Hepatocyte (in vitro differentiated cells): ENCODE measurements around the gene VKORC1L1. TPM values are rescaled to one million over a fixed set of nuclear protein-coding genes. Genes with fewer than 3 reads are reported as not detected.
"Not testable (repeated sequence)": the region's sequence is repeated elsewhere in the genome, so short reads cannot be mapped to it uniquely, and the experiment has no call there.

Source experiments
- DNase-seq: peaks from one replicate; pipeline ENCODE4 v3.0.0-alpha.2; 2016; ENCODE audit warnings: low spot score
- H2AFZ ChIP-seq: fragments of 200-600 bp; sonication (generic); 2 replicates; pipeline ENCODE4 v1.6.0; 2016; ENCODE audit warnings: antibody characterized with exemption, mild to moderate bottlenecking
- H3K27ac ChIP-seq: fragments of 200-600 bp; sonication (generic); 2 replicates; pipeline ENCODE4 v1.5.1; 2016; ENCODE audit warnings: mild to moderate bottlenecking
- H3K27me3 ChIP-seq: fragments of 200-600 bp; sonication (generic); 2 replicates; pipeline ENCODE4 v1.6.1; 2016
- H3K36me3 ChIP-seq: fragments of 200-600 bp; sonication (generic); replicated peaks from 2 replicates; pipeline ENCODE4 v1.5.1; 2016; ENCODE audit warnings: low read depth; ENCODE audit not compliant: insufficient read depth
- H3K4me1 ChIP-seq: fragments of 200-600 bp; sonication (generic); 2 replicates; pipeline ENCODE4 v1.5.1; 2016; ENCODE audit warnings: mild to moderate bottlenecking, moderate library complexity; ENCODE audit not compliant: insufficient read depth
- H3K4me2 ChIP-seq: fragments of 200-600 bp; sonication (generic); 2 replicates; pipeline ENCODE4 v1.6.0; 2016
- H3K4me3 ChIP-seq: fragments of 200-600 bp; sonication (generic); 2 replicates; pipeline ENCODE4 v1.5.1; 2016; ENCODE audit warnings: mild to moderate bottlenecking
- H3K79me2 ChIP-seq: fragments of 200-600 bp; sonication (generic); 2 replicates; pipeline ENCODE4 v1.6.0; 2017; ENCODE audit warnings: mild to moderate bottlenecking
- H3K9me2 ChIP-seq: fragments of 200-600 bp; sonication (generic); replicated peaks from 2 replicates; pipeline ENCODE4 v1.6.0; 2017; ENCODE audit warnings: mild to moderate bottlenecking; ENCODE audit not compliant: insufficient read depth
- H3K9me3 ChIP-seq: fragments of 200-600 bp; sonication (generic); 2 replicates; pipeline ENCODE4 v1.5.1; 2016; ENCODE audit warnings: low read depth, mild to moderate bottlenecking
- H4K20me1 ChIP-seq: fragments of 200-600 bp; sonication (generic); 2 replicates; pipeline ENCODE4 v1.6.0; 2016; ENCODE audit warnings: mild to moderate bottlenecking; ENCODE audit not compliant: insufficient read depth, poor library complexity, severe bottlenecking
- CTCF ChIP-seq: fragments of 200-600 bp; sonication (generic); IDR thresholded peaks from 2 replicates; pipeline ENCODE4 v1.5.1; 2016; ENCODE audit warnings: antibody characterized with exemption, mild to moderate bottlenecking; ENCODE audit not compliant: poor library complexity
- EZH2 ChIP-seq: fragments of 200-600 bp; sonication (generic); IDR thresholded peaks from 2 replicates; pipeline ENCODE4 v1.6.1; 2016; ENCODE audit warnings: antibody characterized with exemption, mild to moderate bottlenecking, borderline replicate concordance
- EZH2phosphoT487 ChIP-seq: fragments of 200-600 bp; sonication (generic); IDR thresholded peaks from one replicate; pipeline ENCODE4 v1.6.1; 2018; ENCODE audit warnings: antibody characterized with exemption, mild to moderate bottlenecking, low read depth, moderate library complexity; ENCODE audit not compliant: unreplicated experiment, severe bottlenecking
- WGBS: methylation state at CpG from one replicate; pipeline ENCODE4 v1.1.6; 2016; ENCODE audit warnings: low lambda C conversion rate; ENCODE audit errors: missing lambda C conversion rate; 5-methylcytosine and 5-hydroxymethylcytosine counted together
- polyA plus RNA-seq: library from polyadenylated mRNA; unstranded; fragments of >200 nt; fragmentation: Nextera tagmentation; extraction: Ambion mirVana; gene quantifications from 2 replicates; pipeline ENCODE4 v1.2.1, GENCODE V29; 2016
- total RNA-seq: library from RNA; depleted of rRNA; stranded (reverse); fragments of >200 nt; gene quantifications from 2 replicates; pipeline ENCODE4 v1.2.3, GENCODE V29; 2014

The VKORC1L1 gene
- total RNA-seq (23.5 and 28.5 TPM in 2 replicates), polyA plus RNA-seq (19.0 and 22.2 TPM in 2 replicates)

DNA sequence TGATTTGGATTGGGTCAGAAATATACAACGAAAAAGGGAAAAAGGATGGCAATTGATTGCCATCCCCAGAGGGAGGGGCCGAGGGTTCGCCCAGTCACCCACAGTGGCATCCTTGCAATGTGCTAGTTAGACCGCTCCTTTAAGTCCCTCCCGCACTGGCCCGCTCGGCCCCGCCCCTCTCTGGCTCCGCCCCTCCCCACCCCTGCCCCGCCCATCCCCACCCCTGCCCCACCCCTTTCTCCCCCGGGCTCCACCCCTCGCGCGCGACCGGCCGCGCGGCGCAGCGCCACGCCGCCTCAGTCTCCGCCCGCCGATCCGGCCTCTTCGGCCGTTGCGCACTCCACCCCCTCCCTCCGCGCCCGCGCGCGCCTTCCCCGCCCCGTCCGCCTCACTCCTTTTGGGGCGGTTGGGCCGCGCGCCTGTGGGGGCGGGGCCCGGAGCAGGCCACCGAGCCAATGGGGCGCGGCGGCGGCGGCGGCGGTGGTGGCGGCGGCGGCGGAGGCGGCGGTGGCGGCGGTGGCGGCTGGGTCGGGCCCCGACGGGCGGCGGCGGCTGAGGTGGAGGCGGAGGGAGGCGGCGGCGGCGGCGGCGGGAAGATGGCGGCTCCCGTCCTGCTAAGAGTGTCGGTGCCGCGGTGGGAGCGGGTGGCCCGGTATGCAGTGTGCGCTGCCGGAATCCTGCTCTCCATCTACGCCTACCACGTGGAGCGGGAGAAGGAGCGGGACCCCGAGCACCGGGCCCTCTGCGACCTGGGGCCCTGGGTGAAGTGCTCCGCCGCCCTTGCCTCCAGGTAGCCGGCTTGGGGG is at the start of gene VKORC1L1:
TSS of gene VKORC1L1 (plus strand) at position 299 of the 806 bp plus-strand sequence. CDS start at position 597, 298 bp downstream.
- Histone ChIP-seq H4K20me1 (peaks cover 7% of the 10 kb centered on the region), H3K9me2 (no peaks in the 10 kb centered on the region), H3K79me2 (peaks cover 41% of the 10 kb centered on the region), H3K4me1 (peaks cover 7% of the 10 kb centered on the region), H3K4me3 (peak within 1 kb of the TSS; percentile 96), H2AFZ (peak within 1 kb of the TSS; percentile 99), H3K4me2 (peak within 1 kb of the TSS; percentile 90), H3K27me3 (no peaks in the 10 kb centered on the region), H3K27ac (peak within 1 kb of the TSS; percentile 95), H3K9me3 (no peaks in the 10 kb centered on the region), H3K36me3 (no peaks in the 10 kb centered on the region)
- TF ChIP-seq EZH2 (no peak), EZH2phosphoT487 (no peak), CTCF (no peak)
- WGBS, result 2% methylated on average over 16 of the region's 94 CpGs
- DNase-seq, result peak; percentile 98

GRCh38 chr7:65827366-65827765 is 45.5 kb upstream of the VKORC1L1 start:
- Histone ChIP-seq H3K4me1 (no peaks in the 10 kb centered on the region), H4K20me1 (no peaks in the 10 kb centered on the region), H3K9me2 (no peaks in the 10 kb centered on the region), H3K9me3 (no peaks in the 10 kb centered on the region), H3K4me2 (no peak overlapping the region), H3K4me3 (no peak overlapping the region), H3K79me2 (no peaks in the 10 kb centered on the region), H3K27me3 (no peaks in the 10 kb centered on the region), H3K27ac (no peak overlapping the region), H3K36me3 (no peaks in the 10 kb centered on the region), H2AFZ (no peak overlapping the region)
- TF ChIP-seq EZH2 (no peak), CTCF (no peak), EZH2phosphoT487 (no peak)
- WGBS, result 93% methylated on average over 6 of the region's 6 CpGs
- no peak for DNase-seq

DNA sequence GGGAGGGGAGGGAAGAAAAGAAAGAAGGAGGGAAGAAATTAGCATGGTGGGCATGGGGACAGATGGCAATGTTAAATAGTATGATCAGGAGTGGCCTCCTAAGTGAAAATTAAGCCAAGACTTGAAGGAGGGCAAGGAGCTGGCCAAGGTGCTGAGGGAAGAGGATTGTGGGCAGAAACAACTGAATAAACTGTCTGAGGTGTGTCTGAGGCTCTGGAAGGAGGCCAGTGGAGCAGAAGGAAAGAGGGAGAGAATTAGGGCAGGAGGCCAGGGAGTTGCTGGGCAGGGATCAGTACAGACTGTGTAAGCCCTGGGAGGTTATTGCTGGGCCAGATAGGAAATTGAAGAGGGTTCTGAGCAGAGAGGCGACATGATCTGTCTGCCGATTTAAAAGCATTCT is 40.6 kb upstream of the VKORC1L1 start:
- DNase-seq, result peak; percentile 43

GRCh38 chr7:65836684-65837083 is 36.2 kb upstream of the VKORC1L1 start:
- H2AFZ ChIP-seq, H4K20me1 ChIP-seq, H3K9me2 ChIP-seq, H3K36me3 ChIP-seq, H3K4me3 ChIP-seq, H3K27me3 ChIP-seq, DNase-seq, H3K79me2 ChIP-seq, H3K4me1 ChIP-seq, H3K4me2 ChIP-seq, H3K27ac ChIP-seq, H3K9me3 ChIP-seq: not testable (repeated sequence)
- 87% methylated on average over 3 of the region's 3 CpGs for WGBS

More for the DNA sequence above, 40.6 kb upstream of the VKORC1L1 start:
- no peaks in the 10 kb centered on the region for H3K27me3 ChIP-seq
- no peaks in the 10 kb centered on the region for H3K79me2 ChIP-seq
- H2AFZ ChIP-seq, result no peak overlapping the region
- no peak overlapping the region for H3K4me2 ChIP-seq
- no peak overlapping the region for H3K4me3 ChIP-seq
- H3K27ac ChIP-seq, result no peak overlapping the region
- H3K4me1 ChIP-seq, result no peaks in the 10 kb centered on the region
- WGBS, result 97% methylated on average over 2 of the region's 2 CpGs
- H4K20me1 ChIP-seq, result no peaks in the 10 kb centered on the region
- H3K9me2 ChIP-seq, result no peaks in the 10 kb centered on the region
- no peak for TF ChIP-seq CTCF
- no peak for TF ChIP-seq EZH2phosphoT487
- TF ChIP-seq EZH2, result no peak
- H3K9me3 ChIP-seq, result no peaks in the 10 kb centered on the region
- H3K36me3 ChIP-seq, result no peaks in the 10 kb centered on the region

DNA sequence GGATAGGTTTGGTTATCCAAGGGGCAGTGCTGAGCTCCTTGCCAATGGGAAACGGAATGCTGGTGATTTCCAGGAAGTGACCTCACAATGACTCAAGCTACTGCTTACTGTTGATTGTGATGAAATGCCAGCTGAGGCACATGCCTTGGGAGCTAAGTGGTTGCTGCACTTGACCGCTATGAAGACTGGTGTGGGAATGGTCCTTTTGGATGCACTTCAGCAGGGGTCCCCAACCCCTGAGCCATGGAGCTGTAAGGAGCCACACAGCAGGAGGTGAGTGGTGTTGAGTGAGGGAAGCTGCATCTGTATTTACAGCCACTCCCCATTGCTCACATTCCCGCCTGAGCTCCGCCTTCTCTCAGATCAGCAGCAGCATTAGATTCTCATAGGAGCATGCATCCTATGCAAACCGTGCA is 35.3 kb upstream of the VKORC1L1 start:
- not testable (repeated sequence) for H3K79me2 ChIP-seq, H3K9me3 ChIP-seq, H3K36me3 ChIP-seq, H3K4me3 ChIP-seq, DNase-seq, H3K27me3 ChIP-seq, H3K9me2 ChIP-seq, H2AFZ ChIP-seq, H3K4me2 ChIP-seq, H4K20me1 ChIP-seq, H3K27ac ChIP-seq, H3K4me1 ChIP-seq
- WGBS, result 87% methylated on average over 5 of the region's 5 CpGs
